Measurements from ENCODE around the gene PLOD3. TPM values are rescaled to one million over a fixed set of nuclear protein-coding genes. Genes with fewer than 3 reads are reported as not detected.

The PLOD3 gene
- total RNA-seq, result 111 and 114 TPM in 2 replicates

GRCh38 chr7:101217388-101218235, at the start of gene PLOD3, which contains the start of gene ZNHIT1:
TSS of gene PLOD3 (minus strand) at chr7:101217581. CDS start at chr7:101217274, 307 bp downstream.
TSS of gene ZNHIT1 (plus strand) at chr7:101218165. CDS start at chr7:101218196, 31 bp downstream.

DNA sequence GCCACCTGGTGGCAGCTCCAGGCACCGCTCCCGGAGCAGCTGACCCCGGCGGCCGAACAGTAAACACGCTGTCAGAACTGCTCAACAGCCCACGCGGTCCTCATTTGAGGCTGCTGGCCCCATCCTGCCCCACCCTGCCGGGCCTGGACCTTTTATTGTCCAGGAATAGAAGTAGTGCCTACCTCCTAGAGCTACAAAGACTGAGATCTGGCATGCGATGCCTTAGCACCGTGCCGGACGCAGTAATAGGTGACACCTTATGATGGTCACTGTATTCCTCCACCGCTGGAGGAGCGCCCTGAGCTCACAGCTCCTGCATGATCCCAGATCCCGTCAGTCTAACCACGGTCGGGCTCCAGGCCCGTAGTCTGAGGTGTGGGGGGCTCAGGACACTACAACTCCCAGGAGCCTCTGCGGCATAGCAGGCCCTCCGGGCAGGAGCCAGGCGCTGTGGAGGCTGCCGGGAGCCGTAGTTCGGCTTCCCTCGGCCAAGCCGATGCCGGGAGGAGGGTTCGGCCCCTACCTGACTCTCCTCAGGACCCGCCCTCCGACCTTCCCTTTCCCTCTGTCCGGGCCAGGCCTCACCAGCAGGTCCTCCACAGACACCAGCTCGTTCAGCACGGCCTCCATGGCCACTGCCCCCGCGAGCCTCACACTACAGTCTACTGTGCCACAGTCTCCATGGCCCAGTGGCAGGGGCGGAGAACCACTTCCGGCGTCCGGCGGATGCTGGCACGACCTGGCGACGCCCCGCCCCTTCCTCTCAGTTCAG, 27.2 kb upstream of the PLOD3 start, which contains the start of gene FIS1:
Gene FIS1, minus strand, starts transcription at position 707 of the 772 bp plus-strand sequence. Its CDS starts 77 bp downstream, at position 630.

GRCh38 chr7:101237206-101238067, 20.1 kb upstream of the PLOD3 start, which contains the start of gene CLDN15:
TSS of gene CLDN15 (minus strand) at chr7:101237802. CDS start at chr7:101237581, 221 bp downstream.

GRCh38 chr7:101200862-101201599, 16.4 kb downstream of the PLOD3 start, which contains the start of gene MOGAT3:
TSS of gene MOGAT3 (minus strand) at chr7:101201036. CDS start at chr7:101200854, 182 bp downstream.

GRCh38 chr7:101180130-101180755, 37.1 kb downstream of the PLOD3 start, which contains the start of gene NAT16:
TSS of gene NAT16 (minus strand) at chr7:101180293. CDS start at chr7:101174807, 5,486 bp downstream.

DNA sequence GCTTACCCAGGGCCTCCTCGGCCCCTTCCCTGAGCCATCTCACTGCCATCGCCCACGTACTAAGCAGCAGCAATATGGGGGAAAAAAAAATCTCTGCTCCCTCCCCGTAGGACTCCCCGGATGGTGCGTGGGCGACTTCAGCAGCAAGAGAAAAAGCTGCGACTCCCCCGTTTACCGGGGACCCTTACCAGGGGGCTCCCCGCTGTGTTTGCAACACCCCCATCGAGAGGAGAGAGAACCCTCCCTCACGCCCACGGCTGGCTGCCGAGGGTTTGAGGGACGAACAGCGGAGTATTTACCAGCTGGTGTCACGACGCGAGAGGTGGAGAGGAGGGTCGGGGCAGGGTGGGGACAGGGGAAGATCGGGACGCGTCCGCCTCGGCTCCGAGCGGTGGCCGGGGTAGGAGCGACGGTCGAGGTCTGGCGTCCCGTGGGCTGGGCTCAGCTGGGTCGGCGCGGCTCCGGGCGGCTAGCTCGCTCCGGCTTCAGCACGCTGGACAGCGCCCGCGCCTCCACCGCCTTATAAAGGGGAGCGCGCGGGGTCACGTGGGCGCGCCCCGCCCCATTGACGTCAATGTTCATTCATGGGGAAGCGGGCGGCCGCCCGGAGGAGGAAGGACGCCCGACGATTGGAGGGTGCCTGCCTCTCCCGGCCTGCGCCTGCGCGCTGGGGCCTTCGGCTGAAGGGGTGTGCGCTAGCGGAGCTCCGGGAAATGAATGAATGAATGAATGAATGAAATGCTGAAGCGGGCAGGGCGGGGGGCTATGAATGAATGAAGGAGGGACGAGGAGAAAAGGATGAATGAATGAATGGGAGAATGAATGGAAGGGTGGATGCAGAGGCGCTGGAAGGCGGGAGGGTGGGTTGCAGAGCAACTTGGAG, 52.1 kb downstream of the PLOD3 start, which contains the start of gene VGF:
Gene VGF, minus strand, starts transcription at position 495 of the 883 bp plus-strand sequence. CDS start 726 bp downstream, outside the sequence.

Other genes with a start within 250 kb of the PLOD3 start
- 5.5 and 11.2 TPM in 2 replicates for gene MUC12, start 248.0 kb downstream of the PLOD3 start, total RNA-seq
- gene MUC17, start 197.5 kb downstream of the PLOD3 start, total RNA-seq, result not detected in 2 replicates
- 9.2 and 11.2 TPM in 2 replicates for gene TRIM56, start 132.1 kb downstream of the PLOD3 start, total RNA-seq
- 1,908 and 2,020 TPM in 2 replicates for gene SERPINE1, start 90.5 kb downstream of the PLOD3 start, total RNA-seq
- gene AP1S1, start 63.1 kb downstream of the PLOD3 start, total RNA-seq, result 274 and 306 TPM in 2 replicates
- 0.53 and 1.2 TPM in 2 replicates for gene VGF, start 52.0 kb downstream of the PLOD3 start, total RNA-seq
- gene NAT16, start 37.3 kb downstream of the PLOD3 start, total RNA-seq, result not detected in 2 replicates
- not detected in 2 replicates for gene MOGAT3, start 16.5 kb downstream of the PLOD3 start, total RNA-seq
- gene ZNHIT1, start 584 bp upstream of the PLOD3 start, total RNA-seq, result 136 and 174 TPM in 2 replicates
- 3.5 and 4.9 TPM in 2 replicates for gene CLDN15, start 20.2 kb upstream of the PLOD3 start, total RNA-seq
- 232 and 308 TPM in 2 replicates for gene FIS1, start 27.5 kb upstream of the PLOD3 start, total RNA-seq
- 48.4 and 52.8 TPM in 2 replicates for gene IFT22, start 104.2 kb upstream of the PLOD3 start, total RNA-seq
- not detected in 2 replicates for gene COL26A1, start 145.3 kb upstream of the PLOD3 start, total RNA-seq